NCI-H2029 (cell line): Measurements from ENCODE around the gene MYCBPAP.

Experiments
- DNase-seq: peaks from one replicate; lab custom pipeline; 2025; lab: John Stamatoyannopoulos, UW

Gene MYCBPAP

DNA sequence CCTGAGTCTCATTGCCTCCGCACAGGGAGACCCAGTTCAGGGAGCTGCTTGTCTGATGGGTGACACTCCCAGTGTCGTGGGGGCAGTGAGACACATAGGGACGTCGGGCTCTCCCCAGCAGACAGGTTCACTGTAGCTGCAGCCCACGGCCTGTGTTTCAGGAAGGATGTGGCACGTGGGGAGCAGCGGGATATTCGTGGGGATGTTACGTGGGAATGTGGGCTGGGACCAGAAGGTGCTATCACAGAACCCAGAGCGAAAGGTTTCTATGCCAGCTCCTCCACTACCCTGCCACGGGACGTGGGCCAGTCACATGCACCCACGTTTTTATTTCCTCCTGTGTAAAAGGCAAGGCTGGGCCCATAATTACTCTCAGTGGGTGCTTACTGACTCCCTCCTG lies 68.6 kb downstream of the MYCBPAP start:
- no peak for DNase-seq

DNA sequence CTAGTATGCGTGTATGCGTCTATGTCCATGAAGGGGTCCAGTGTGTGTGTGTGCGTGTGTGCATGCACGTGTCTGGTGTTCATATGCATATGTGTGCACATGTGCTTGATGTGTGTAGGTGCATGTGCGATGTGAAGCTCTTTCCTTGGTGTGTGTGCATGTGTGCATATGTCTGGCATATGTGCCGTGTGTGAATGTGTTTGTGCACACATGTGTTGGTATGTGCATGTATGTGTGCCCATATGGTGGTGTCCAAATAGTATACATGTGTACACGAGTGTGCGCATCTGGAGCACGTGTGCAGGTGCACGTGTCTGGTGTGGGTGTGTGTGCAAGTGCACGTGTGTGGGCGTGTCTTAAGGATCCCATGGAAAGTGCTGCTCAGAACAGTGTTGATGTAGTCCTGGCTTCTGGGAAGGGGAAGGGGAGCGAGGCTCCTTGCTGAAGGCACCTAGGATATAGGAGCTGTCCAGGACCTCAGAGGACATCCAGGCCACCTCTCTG lies 69.3 kb downstream of the MYCBPAP start:
- DNase-seq = no peak

DNA sequence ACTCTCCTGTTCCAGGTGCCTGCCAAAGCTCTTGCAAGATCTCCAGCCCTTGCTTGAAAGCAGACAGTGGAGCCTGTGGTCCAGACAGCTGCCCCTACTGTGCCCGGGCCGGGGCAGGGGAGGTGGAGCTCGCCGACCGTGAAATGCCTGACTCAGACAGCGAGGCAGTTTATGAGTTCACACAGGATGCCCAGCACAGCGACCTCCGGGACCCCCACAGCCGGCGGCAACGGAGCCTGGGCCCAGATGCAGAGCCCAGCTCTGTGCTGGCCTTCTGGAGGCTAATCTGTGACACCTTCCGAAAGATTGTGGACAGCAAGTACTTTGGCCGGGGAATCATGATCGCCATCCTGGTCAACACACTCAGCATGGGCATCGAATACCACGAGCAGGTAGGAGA lies 69.9 kb downstream of the MYCBPAP start:
- no peak for DNase-seq

DNA sequence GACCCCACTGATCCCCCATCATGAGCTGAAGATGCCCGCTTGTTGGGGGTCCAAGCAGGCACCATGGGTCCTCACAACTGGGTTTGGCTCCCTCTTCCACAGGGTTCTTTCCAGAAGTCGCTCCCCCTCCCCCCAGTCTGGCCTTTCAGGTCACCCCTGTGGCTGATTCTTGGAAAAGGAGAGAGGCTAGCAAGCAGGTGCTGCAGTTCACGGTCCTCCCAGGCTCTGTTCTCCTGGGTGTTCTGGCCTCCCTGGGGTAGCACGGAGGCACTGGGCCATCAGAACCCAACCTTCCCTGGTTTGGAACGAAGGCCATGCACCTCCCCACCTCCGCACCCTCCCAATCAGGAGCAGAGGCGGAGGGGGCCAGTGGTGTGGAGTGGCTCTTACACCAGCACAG lies 71.2 kb downstream of the MYCBPAP start:
- DNase-seq = no peak

DNA sequence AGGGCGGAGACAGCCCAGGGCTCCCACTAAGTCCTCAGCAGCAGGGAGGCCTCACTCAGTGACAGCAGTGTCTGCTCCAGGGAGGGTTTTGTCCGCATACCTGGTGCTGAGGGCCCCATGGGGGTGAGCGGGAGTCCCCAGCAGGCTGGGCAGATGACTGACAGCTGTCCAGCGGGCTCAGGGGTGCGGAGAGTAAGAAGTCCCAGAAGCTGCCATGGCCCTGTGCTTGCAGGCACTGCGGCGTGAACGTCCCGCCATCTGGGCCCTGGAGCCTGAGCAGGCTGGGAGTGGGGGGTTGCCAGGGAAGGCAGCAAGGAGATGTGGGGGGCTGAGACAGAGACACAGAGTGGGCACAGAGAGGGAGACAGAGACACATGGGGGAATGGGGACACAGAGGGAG lies 72.4 kb downstream of the MYCBPAP start:
- no peak for DNase-seq
